Ammon's horn (tissue), 1 donor: ENCODE data around the gene ZFHX2.
A peak's percentile ranks its signal among the peaks of the same experiment; 100 is the strongest.

Experiments
- DNase-seq: peaks from one replicate; pipeline ENCODE4 v3.0.0-alpha.2; 2016; ENCODE audit warnings: low spot score

ZFHX2 gene

DNA sequence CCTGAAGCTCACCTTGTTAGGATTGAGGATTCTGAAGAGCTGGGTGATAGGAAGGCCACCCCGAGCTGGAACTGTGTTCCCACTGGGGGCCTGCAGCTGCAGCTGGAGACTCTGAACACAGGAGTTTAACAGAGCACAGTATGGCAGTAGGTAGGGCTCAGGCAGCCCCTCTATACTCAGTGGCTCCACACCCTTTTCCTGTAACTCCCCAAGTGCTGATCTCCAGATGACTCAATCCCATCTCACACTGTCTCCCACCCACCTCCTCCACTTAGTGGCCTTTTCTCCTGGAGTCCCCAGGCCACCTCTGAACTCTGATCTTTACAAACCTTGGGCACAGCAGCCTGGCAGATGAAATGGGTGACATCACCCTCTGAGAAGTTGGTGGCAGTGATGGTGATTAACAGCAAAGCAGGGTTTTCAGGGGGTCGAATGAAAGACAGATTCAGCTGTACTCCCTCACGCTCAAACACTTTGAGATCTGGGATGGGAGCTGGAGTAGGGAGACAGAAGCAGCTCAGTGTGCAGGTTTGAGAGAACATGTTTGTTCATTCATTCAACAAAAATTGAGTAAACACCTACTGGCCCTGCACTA is 8.5 kb upstream of the ZFHX2 start:
- no peak for DNase-seq

GRCh38 chr14:23559010-23559925 is 7.7 kb upstream of the ZFHX2 start:
- DNase-seq = peak; percentile 73

- no peak for DNase-seq
Measured at GRCh38 chr14:23558346-23559009, 6.9 kb upstream of the ZFHX2 start.

- no peak for DNase-seq
Measured at GRCh38 chr14:23557946-23558345, 6.4 kb upstream of the ZFHX2 start.

GRCh38 chr14:23557521-23557920 is 6.0 kb upstream of the ZFHX2 start:
- DNase-seq = no peak

DNA sequence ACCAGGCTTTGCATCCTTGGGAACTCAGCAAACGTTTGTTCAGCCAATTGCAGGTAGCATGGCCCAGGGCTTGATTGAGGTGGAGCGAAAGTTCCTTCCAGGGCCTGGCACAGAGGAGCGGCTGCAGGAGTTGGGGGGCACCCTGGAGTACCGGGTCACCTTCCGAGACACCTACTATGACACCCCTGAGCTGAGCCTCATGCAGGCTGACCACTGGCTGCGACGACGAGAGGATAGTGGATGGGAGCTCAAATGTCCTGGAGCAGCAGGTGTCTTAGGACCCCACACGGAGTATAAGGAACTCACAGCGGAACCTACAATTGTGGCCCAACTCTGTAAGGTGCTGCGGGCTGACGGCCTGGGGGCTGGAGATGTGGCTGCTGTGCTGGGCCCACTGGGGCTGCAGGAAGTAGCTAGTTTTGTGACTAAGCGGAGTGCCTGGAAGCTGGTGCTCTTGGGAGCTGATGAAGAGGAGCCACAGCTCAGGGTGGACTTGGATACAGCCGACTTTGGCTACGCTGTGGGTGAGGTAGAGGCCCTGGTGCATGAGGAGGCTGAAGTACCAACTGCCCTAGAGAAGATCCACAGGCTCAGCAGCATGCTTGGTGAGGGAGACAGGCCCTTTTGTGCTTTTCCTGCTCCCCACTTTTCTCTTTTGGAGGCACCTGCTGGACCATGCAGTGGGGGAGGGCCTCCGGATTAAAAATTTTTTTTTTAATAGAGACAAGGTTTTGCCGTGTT is 5.3 kb upstream of the ZFHX2 start:
- DNase-seq = no peak

- DNase-seq = peak; percentile 97
Measured at GRCh38 chr14:23555882-23556699, 4.5 kb upstream of the ZFHX2 start, which contains the start of gene THTPA. Gene THTPA, plus strand, starts transcription at chr14:23556271. Its CDS starts 487 bp downstream, at chr14:23556758.

DNA sequence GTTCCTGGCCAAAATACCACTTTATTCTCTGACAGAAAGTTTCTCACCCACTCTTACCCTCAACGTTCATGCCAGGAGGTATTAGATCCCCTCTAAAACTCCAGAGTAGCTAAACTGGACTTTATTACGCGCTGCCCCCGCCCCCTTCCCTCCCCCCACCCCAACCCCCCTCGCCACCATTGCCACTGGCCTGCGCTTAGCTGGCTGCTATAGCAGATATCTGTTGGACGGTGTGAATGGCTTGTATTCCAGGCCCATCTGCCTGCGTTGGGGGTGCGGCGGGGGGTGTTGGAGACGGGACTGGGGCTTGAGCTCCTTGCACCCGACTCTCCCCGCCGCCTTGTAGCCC is 3.9 kb upstream of the ZFHX2 start:
- no peak for DNase-seq

DNA sequence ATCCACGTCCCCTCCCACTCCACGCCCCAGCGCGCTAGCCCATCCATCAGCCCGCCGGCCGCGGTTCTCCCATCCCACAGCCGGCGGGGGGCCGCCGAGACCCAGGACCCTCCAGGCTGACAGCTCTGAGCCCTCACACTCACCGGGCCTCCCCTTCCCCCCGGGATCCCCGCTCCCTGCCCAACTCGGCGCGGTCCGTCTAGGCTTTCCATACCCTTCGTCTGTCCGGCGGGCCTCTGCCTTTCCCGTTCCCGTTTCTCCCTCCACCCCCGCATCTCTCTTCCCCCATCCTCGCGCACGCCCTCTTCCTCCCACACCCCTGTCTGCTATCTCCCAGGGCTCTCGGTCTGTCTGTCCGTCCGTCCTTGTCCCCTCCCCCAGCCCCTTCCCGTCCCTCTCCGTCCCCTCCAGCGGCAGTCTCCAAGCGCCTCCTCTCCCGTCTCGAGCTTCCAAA is 726 bp downstream of the ZFHX2 start:
- no peak for DNase-seq

- DNase-seq = no peak
Measured at GRCh38 chr14:23550131-23550811, 1.3 kb downstream of the ZFHX2 start.

- no peak for DNase-seq
Measured at GRCh38 chr14:23548351-23549318, 2.9 kb downstream of the ZFHX2 start.

- no peak for DNase-seq
Measured at GRCh38 chr14:23547924-23548323, 3.6 kb downstream of the ZFHX2 start.

GRCh38 chr14:23546450-23547035 is 5.0 kb downstream of the ZFHX2 start:
- no peak for DNase-seq

DNA sequence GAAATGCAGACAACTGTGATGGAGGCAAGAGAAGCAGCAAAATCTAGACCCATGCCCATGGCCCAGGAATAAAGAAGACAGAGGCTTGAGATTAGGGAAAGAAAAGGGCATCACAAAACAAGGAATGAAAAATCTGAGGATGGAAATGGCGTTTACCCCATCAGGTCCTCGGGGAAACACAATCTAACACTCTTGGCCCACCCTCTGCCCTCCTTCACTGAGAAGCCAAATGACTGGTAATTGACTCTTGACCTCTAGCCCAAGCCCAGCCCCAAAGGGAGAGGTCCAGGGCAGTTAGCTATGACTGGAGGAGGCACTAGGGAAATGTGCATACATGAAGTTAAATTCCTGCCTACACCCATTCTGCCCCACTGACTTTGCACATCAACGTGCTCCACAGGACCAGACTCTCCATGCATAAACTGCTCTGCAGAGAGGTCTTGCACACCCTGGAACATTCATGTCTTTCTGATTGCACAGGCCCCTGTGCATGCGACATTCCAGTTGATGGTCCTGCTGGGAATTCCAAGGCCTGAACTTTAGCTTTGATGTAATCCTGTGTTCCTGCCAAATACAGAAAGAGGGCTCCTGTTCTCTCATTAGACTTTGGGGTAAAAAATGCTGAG is 5.7 kb downstream of the ZFHX2 start:
- no peak for DNase-seq

GRCh38 chr14:23544511-23545447 is 6.8 kb downstream of the ZFHX2 start:
- DNase-seq = peak; percentile 65

- DNase-seq = no peak
Measured at GRCh38 chr14:23543403-23543802, 8.2 kb downstream of the ZFHX2 start.

- no peak for DNase-seq
Measured at GRCh38 chr14:23542261-23542660, 9.3 kb downstream of the ZFHX2 start.

DNA sequence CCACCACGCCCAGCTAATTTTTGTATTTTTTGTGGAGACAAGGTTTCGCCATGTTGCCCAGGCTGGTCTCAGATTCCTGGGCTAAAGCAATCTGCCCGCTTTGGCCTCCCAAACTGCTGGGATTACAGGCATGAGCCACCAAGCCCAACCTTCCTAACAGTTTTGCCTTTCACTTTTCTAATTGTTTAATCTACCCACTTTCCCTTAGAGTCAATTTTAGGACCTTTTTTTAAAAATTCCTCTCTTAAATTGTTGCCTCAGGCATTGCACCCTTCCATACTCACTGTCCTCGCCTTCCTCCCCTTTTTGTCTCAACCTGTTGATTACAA is 11.5 kb downstream of the ZFHX2 start:
- DNase-seq = no peak
